A549 (cell line): Measurements from ENCODE around the gene UPK3B. TPM values are rescaled to one million over a fixed set of nuclear protein-coding genes. Genes with fewer than 3 reads are reported as not detected.

Source experiments
- polyA plus RNA-seq, 4 experiments: library from polyadenylated mRNA; depleted of rRNA in 3 of 4; stranded (reverse); fragments of >200 nt; fragmentation: RNase III in 1 of 4; extraction: RNeasy Plus Mini Kit Qiagen cat#74134 plus additional on column Dnase treatment in 1 of 4; gene quantifications; 2 replicates in 3 of 4; 3 replicates in 1 of 4; pipeline ENCODE4 v1.2.3, GENCODE V29; 2011 to 2017
- small RNA-seq, 6 experiments: library from RNA; depleted of rRNA; stranded (forward); fragments of <200 nt; gene quantifications; one replicate each; pipeline ENCODE3, GENCODE V24; 2012

The UPK3B gene
- polyA plus RNA-seq, 2 of the 4 experiments (the other 2 are of a cell fraction): 2.3 to 20.6 TPM

Small RNAs within 50 kb of the gene (small RNA-seq; reads per million reads assigned to genes)
- 0 reads per million in 6 experiments for gene RF00019

Other genes starting within 250 kb of the UPK3B start
- gene HSPB1, start 207.9 kb upstream of the UPK3B start, polyA plus RNA-seq (2011; rRNA removed): 185 and 209 TPM in 2 replicates
- 547 to 666 TPM (median 620 TPM) in 3 replicates for gene HSPB1, start 207.9 kb upstream of the UPK3B start, polyA plus RNA-seq (2017; fragmentation: RNase III; extraction: RNeasy Plus Mini Kit Qiagen cat#74134 plus additional on column Dnase treatment)
- gene YWHAG, start 151.6 kb upstream of the UPK3B start, polyA plus RNA-seq (2011; rRNA removed): 140 and 141 TPM in 2 replicates
- 295 to 306 TPM (median 302 TPM) in 3 replicates for gene YWHAG, start 151.6 kb upstream of the UPK3B start, polyA plus RNA-seq (2017; fragmentation: RNase III; extraction: RNeasy Plus Mini Kit Qiagen cat#74134 plus additional on column Dnase treatment)
- gene SSC4D, start 100.9 kb upstream of the UPK3B start, polyA plus RNA-seq (2011; rRNA removed): 0.45 and 0.91 TPM in 2 replicates
- 0.79 to 1.0 TPM (median 1.0 TPM) in 3 replicates for gene SSC4D, start 100.9 kb upstream of the UPK3B start, polyA plus RNA-seq (2017; fragmentation: RNase III; extraction: RNeasy Plus Mini Kit Qiagen cat#74134 plus additional on column Dnase treatment)
- 26.5 and 38.6 TPM in 2 replicates for gene ZP3, start 85.6 kb upstream of the UPK3B start, polyA plus RNA-seq (2011; rRNA removed)
- 19.5 to 21.4 TPM (median 20.1 TPM) in 3 replicates for gene ZP3, start 85.6 kb upstream of the UPK3B start, polyA plus RNA-seq (2017; fragmentation: RNase III; extraction: RNeasy Plus Mini Kit Qiagen cat#74134 plus additional on column Dnase treatment)
- gene DTX2, start 48.8 kb upstream of the UPK3B start, polyA plus RNA-seq (2011; rRNA removed): 11.2 and 13.4 TPM in 2 replicates
- gene DTX2, start 48.8 kb upstream of the UPK3B start, polyA plus RNA-seq (2017; fragmentation: RNase III; extraction: RNeasy Plus Mini Kit Qiagen cat#74134 plus additional on column Dnase treatment): 52.7 to 59.1 TPM (median 52.7 TPM) in 3 replicates
- not detected in 2 replicates for gene SPDYE16, start 32.7 kb downstream of the UPK3B start, polyA plus RNA-seq (2011; rRNA removed)
- not detected in 3 replicates for gene SPDYE16, start 32.7 kb downstream of the UPK3B start, polyA plus RNA-seq (2017; fragmentation: RNase III; extraction: RNeasy Plus Mini Kit Qiagen cat#74134 plus additional on column Dnase treatment)
- gene POMZP3, start 116.7 kb downstream of the UPK3B start, polyA plus RNA-seq (2011; rRNA removed): 10.6 and 14.7 TPM in 2 replicates
- gene POMZP3, start 116.7 kb downstream of the UPK3B start, polyA plus RNA-seq (2017; fragmentation: RNase III; extraction: RNeasy Plus Mini Kit Qiagen cat#74134 plus additional on column Dnase treatment): 17.4 to 18.6 TPM (median 17.6 TPM) in 3 replicates